Esophagus squamous epithelium (tissue), 4 donors: ENCODE measurements around the gene SNW1.

Source experiments
- POLR2A ChIP-seq, 4 donors: fragments of 450-650 bp; IDR thresholded peaks; one replicate each; pipeline ENCODE4 v1.6.1; 2017; ENCODE audit warnings: antibody characterized with exemption in 4 of 4, mild to moderate bottlenecking in 4 of 4, moderate library complexity in 3 of 4
- TF ChIP-seq, protein P1 (sequence below), 6 experiments: fragments of 450-650 bp in 4 of 6; fragments of 200-600 bp in 2 of 6; sonication (generic) in 2 of 6; IDR thresholded peaks; one replicate each; pipeline ENCODE4 v1.5.1; 2016 to 2019; ENCODE audit warnings: antibody characterized with exemption in 6 of 6, mild to moderate bottlenecking in 4 of 6, moderate library complexity in 4 of 6

DNA sequence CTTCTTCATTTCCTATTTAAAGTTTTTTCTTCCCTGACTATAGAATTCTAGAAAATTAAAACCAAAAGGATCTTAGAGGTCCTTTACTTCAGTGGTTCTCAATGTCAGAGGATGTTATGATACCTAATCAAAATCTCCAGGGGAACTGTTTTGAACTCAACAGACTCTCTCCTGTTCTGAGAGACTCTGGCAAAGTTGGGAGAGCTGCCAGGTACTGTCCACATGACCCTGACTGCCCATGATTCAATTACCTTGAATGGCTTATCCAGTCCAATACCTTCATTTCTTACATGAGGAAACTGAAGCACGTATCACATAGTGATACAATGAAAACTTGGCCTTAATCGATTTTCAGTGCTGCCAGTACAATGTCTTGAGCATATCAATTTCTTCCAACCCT is 69.7 kb downstream of the SNW1 start:
- no peak for TF ChIP-seq POLR2A (IDR thresholded peaks at IDR 0.05)
- TF ChIP-seq, protein P1, sequence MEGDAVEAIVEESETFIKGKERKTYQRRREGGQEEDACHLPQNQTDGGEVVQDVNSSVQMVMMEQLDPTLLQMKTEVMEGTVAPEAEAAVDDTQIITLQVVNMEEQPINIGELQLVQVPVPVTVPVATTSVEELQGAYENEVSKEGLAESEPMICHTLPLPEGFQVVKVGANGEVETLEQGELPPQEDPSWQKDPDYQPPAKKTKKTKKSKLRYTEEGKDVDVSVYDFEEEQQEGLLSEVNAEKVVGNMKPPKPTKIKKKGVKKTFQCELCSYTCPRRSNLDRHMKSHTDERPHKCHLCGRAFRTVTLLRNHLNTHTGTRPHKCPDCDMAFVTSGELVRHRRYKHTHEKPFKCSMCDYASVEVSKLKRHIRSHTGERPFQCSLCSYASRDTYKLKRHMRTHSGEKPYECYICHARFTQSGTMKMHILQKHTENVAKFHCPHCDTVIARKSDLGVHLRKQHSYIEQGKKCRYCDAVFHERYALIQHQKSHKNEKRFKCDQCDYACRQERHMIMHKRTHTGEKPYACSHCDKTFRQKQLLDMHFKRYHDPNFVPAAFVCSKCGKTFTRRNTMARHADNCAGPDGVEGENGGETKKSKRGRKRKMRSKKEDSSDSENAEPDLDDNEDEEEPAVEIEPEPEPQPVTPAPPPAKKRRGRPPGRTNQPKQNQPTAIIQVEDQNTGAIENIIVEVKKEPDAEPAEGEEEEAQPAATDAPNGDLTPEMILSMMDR (IDR thresholded peaks at IDR 0.05): no peak
